BE2C (cell line): Measurements from ENCODE around the gene DHX30. TPM values are rescaled to one million over a fixed set of nuclear protein-coding genes. Genes with fewer than 3 reads are reported as not detected.
"Not testable (repeated sequence)": the region's sequence is repeated elsewhere in the genome, so short reads cannot be mapped to it uniquely, and the experiment has no call there.

Experiments used
- DNase-seq: peaks from one replicate; pipeline ENCODE4 v3.0.0-alpha.2; 2020
- H3K27me3 ChIP-seq: fragments of 250-450 bp; sonication (Bioruptor Pico); 2 replicates; pipeline ENCODE4 v1.5.1; 2020; ENCODE audit warnings: mild to moderate bottlenecking
- H3K36me3 ChIP-seq: fragments of 250-450 bp; sonication (Bioruptor Pico); 2 replicates; pipeline ENCODE4 v1.5.1; 2020; ENCODE audit warnings: mild to moderate bottlenecking
- H3K4me1 ChIP-seq: fragments of 250-450 bp; sonication (Bioruptor Pico); 2 replicates; pipeline ENCODE4 v1.5.1; 2020
- H3K4me3 ChIP-seq: 2 replicates; pipeline ENCODE4 v1.5.1; 2011; ENCODE audit warnings: low read depth, low read length
- H3K9me3 ChIP-seq: fragments of 250-450 bp; sonication (Bioruptor Pico); 2 replicates; pipeline ENCODE4 v1.5.1; 2020
- polyA plus RNA-seq: library from polyadenylated mRNA; unstranded; fragments of >200 nt; gene quantifications from one replicate; pipeline ENCODE4 v1.2.1, GENCODE V29; 2012; ENCODE audit warnings: low read depth, missing spikeins; ENCODE audit not compliant: insufficient read length, insufficient read depth
- TF ChIP-seq, protein P1 (sequence below): IDR thresholded peaks from 2 replicates; pipeline ENCODE4 v1.5.1; 2012; ENCODE audit warnings: mild to moderate bottlenecking, low read depth, low read length

DHX30 gene
- polyA plus RNA-seq, result 114 TPM

DNA sequence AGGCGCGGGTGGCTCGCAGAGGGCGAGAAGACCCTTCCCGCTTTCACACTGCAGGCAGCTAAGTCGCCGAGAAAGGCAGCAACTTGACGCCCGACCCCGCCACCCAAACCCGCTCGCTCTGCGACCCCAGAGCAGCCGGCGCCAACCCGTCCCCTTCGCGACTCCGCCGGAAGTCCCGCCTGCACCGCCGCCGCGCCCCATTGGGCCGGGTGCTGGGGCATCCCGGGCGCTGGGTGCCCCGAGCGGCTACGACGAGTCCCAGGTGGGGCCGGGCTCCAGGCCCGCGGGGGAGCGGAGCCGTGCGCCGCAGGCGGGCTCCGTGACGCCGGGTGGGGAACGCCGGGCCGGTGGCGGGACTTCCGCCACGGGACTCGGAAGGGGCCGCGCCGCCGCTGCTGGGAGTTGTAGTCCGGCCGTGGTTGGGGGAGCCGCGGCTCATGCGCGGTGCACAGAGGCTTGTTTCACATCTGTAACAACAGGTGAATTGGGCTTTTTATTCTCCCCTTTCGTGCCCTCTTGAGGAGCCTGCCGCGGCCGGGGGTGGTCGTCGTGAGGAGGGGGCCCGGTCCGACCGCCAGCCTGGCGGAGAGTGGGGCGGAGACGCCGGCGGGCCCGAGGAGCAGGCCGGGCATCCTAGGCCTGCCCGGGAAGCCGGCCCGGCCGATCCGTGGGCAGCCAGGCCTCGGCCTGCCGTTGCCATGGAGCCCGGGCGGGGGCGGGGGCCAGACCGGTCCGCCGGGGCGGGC lies at the start of gene DHX30:
DHX30 (plus strand) TSS at position 405 of the 746 bp plus-strand sequence. CDS start 7,546 bp downstream, outside the sequence.
- no peaks in the 10 kb centered on the region for H3K27me3 ChIP-seq
- H3K4me1 ChIP-seq, result no peaks in the 10 kb centered on the region
- no peaks in the 10 kb centered on the region for H3K36me3 ChIP-seq
- peak; percentile 80 for DNase-seq
- TF ChIP-seq, protein P1, sequence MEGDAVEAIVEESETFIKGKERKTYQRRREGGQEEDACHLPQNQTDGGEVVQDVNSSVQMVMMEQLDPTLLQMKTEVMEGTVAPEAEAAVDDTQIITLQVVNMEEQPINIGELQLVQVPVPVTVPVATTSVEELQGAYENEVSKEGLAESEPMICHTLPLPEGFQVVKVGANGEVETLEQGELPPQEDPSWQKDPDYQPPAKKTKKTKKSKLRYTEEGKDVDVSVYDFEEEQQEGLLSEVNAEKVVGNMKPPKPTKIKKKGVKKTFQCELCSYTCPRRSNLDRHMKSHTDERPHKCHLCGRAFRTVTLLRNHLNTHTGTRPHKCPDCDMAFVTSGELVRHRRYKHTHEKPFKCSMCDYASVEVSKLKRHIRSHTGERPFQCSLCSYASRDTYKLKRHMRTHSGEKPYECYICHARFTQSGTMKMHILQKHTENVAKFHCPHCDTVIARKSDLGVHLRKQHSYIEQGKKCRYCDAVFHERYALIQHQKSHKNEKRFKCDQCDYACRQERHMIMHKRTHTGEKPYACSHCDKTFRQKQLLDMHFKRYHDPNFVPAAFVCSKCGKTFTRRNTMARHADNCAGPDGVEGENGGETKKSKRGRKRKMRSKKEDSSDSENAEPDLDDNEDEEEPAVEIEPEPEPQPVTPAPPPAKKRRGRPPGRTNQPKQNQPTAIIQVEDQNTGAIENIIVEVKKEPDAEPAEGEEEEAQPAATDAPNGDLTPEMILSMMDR, result no peak
- peak within 1 kb of the TSS; percentile 78 for H3K4me3 ChIP-seq
- no peaks in the 10 kb centered on the region for H3K9me3 ChIP-seq

DNA sequence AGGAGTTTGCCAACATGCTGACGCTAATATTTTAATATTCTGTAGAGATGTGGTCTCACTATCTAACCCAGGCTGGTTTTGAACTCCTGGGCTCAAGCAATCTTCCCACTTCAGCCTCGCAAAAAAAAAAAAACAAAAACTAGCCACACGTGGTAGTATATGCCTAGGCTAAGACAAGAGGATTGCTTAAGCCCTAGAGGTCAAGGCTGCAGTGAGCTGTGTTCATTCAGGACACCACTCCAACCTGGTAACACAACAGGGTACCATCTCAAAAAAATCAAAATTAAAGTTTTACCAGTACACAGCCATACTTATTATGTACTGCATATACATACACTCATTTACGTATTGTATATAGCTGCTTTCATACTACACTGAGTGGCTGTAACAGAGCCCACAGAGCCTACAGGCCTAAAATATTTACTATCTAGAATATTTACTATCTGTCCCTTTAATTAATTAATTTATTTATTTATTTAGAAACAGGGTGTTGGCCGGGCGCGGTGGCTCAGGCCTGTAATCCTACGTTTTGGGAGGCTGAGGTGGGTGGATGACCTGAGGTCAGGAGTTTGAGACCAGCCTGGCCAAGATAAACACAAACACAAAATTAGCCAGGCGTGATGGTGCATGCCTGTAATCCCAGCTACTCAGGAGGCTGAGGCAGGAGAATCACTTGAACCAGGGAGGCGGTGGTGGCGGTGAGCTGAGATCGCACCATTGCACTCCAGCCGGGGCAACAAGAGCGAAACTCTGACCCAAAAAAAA lies 44.5 kb upstream of the DHX30 start:
- Histone ChIP-seq H3K4me1 (no peaks in the 10 kb centered on the region), H3K36me3 (no peaks in the 10 kb centered on the region), H3K27me3 (no peaks in the 10 kb centered on the region), H3K9me3 (no peaks in the 10 kb centered on the region), H3K4me3 (no peak overlapping the region)
- no peak for DNase-seq
- TF ChIP-seq, protein P1, result no peak

- not testable (repeated sequence) for H3K4me1 ChIP-seq, H3K27me3 ChIP-seq, H3K36me3 ChIP-seq, H3K9me3 ChIP-seq, H3K4me3 ChIP-seq, DNase-seq
These were observed 42.7 kb upstream of the DHX30 start for GRCh38 chr3:47760207-47760606.

- H3K27me3 ChIP-seq, result no peaks in the 10 kb centered on the region
- H3K36me3 ChIP-seq, result no peaks in the 10 kb centered on the region
- DNase-seq, result no peak
These were observed 41.9 kb upstream of the DHX30 start for GRCh38 chr3:47761046-47761445.

GRCh38 chr3:47762233-47762632 lies 40.7 kb upstream of the DHX30 start:
- H3K27me3 ChIP-seq, result no peaks in the 10 kb centered on the region
- no peaks in the 10 kb centered on the region for H3K36me3 ChIP-seq
- no peaks in the 10 kb centered on the region for H3K4me1 ChIP-seq
- H3K9me3 ChIP-seq, result no peaks in the 10 kb centered on the region
- DNase-seq, result no peak
- H3K4me3 ChIP-seq, result no peak overlapping the region
- TF ChIP-seq, protein P1, result no peak

More at GRCh38 chr3:47761046-47761445, 41.9 kb upstream of the DHX30 start:
- TF ChIP-seq, protein P1, result no peak
- no peaks in the 10 kb centered on the region for H3K4me1 ChIP-seq
- H3K9me3 ChIP-seq, result no peaks in the 10 kb centered on the region
- H3K4me3 ChIP-seq, result no peak overlapping the region

- DNase-seq, result no peak
- H3K36me3 ChIP-seq, result peaks cover 2% of the 10 kb centered on the region; the same call in 1 of the 2 replicates
- TF ChIP-seq, protein P1, result no peak
- H3K9me3 ChIP-seq, result no peaks in the 10 kb centered on the region
- H3K27me3 ChIP-seq, result no peaks in the 10 kb centered on the region
- H3K4me1 ChIP-seq, result no peaks in the 10 kb centered on the region
- H3K4me3 ChIP-seq, result no peak overlapping the region
These were observed 36.8 kb upstream of the DHX30 start for GRCh38 chr3:47766186-47766585.
